Measurements from ENCODE around the gene CDH13.
A peak's percentile ranks its signal among the peaks of the same experiment; 100 is the strongest.

Gene CDH13

GRCh38 chr16:83397601-83398291 is 771.0 kb downstream of the CDH13 start:
- DNase-seq, result no peak

GRCh38 chr16:83400234-83400633 is 773.5 kb downstream of the CDH13 start:
- DNase-seq, result peak; percentile 16

GRCh38 chr16:83402160-83402814 is 775.5 kb downstream of the CDH13 start:
- no peak for DNase-seq

DNA sequence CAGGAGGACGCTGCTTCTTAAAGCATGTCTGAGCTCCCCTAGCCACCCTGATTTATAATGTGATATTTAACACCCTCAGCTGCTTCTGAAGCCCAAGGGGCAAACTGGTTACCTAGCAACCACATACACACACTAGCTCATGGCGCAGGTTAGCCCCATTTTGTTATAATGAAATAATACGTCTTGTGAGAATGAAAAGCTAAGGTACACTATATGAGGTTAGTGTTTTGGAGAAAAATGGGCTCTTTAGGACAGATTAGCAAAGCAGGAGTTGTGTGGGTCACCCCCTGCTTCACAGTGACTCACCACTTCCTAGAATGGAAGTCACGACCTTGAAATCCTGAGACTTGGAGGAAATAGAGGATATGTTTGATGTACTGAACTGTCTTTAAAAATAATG is 776.2 kb downstream of the CDH13 start:
- no peak for DNase-seq

DNA sequence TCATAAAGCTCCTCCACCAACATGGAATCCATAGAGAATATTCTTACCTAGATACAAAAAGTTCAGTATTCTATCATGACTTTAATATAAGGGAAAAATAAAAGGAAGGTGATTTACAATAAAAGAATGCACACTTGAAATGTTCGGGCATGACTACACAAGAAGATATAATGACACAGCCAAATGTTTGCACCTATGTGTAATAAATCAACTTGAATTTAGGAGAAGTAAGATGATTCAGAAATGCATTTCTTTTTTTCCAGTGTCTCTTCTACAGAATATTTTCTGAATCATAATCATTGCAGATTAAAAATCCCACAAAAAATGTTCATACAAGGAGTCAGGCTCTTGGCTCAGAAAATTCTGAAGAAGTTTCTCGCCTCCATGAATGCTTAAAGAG is 777.0 kb downstream of the CDH13 start:
- DNase-seq, result no peak

GRCh38 chr16:83404261-83404660 is 777.5 kb downstream of the CDH13 start:
- no peak for DNase-seq

DNA sequence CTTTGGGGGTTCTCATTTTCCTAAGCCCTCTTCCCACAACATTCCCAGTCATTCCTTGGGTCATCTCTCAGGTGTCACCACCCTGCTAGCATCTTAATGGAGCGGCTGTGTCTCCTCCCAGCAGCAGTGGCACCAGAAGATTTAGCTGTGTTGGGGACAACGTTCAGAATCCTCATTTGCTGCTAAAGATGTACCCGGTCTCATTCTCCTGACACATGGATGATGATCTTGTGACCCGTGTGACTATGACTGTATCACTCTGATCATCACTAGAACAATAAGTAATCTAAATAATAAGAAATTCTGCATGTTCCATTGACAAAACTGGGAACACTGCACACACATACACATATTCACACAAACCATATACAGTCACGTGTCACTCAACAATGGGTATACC is 781.2 kb downstream of the CDH13 start:
- DNase-seq, result no peak

DNA sequence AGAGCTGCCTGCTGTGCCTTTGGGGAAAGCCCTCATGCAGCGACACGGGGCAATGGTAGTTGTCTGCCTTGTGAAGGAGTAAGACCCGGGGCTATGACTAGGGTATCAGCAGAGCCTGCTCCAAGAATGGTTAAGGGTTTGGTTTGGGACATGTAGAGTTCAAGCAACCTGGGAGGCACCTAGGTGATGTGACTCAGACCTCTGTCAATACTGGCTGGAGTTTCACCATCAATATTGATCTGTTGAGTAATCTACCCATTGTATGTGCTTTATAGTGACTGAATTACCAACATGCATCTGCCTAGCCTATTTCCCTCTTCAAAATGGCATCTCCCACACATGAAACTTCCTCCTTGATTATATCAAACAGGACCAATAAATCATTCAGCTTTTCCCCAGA is 782.6 kb downstream of the CDH13 start:
- no peak for DNase-seq

DNA sequence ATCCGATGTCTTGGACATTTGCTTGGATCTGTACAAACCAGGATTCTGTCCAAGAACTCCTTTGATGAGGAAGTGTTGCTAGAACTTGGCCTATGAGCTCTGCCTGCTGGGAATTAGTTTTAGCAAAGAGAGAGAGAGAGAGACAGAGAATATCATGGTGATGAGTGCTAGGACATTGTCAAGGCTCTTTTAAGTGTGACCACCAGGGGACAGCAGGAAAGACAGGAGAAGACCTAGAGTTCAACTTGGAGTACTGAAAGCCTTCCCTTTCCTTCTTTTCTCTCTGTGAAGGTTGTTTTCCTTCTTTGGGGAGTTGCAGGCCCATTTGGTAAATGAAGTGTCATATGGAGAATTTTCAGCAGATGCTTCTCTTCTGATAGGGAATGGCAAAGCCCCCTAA is 791.8 kb downstream of the CDH13 start:
- DNase-seq, result no peak

GRCh38 chr16:83420206-83420760 is 793.5 kb downstream of the CDH13 start:
- no peak for DNase-seq

GRCh38 chr16:83433201-83433600 is 806.4 kb downstream of the CDH13 start:
- no peak for DNase-seq

DNA sequence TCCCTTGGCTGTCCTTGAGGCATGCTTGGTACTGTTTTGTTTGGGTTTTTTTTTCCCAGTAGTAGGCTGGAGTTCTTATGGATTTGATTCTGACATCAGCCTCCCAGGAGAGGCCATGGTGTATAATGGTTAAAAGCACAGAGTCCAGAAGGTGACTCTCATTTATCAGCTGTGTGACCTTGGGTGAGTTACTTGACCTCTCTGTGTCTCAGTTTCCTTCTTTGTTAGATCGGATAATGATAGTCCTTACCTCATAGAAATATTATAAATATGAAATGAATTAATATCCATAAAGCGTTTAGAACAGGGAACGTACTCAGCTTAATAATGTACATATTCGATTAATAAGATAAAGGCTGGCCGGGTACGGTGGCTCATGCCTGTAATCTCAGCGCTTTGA is 810.3 kb downstream of the CDH13 start:
- no peak for DNase-seq

DNA sequence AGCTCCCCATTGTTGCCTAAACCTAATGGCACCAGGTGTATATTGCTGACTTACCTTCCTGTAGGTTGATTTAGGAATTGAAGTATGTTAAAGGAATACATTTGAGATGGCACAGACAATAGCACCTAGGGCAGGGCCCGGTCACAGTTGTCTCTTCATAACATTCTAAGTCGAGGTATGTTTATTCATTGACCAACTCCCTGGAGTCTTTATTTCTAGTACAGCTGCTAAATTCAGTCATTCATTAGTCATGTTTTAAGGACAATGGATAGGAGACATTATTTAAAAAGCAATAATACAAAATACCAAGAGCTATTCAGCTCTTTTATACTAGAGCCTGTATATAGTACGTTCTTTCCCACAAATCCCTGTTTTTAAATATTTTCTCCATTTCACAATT is 811.6 kb downstream of the CDH13 start:
- no peak for DNase-seq

DNA sequence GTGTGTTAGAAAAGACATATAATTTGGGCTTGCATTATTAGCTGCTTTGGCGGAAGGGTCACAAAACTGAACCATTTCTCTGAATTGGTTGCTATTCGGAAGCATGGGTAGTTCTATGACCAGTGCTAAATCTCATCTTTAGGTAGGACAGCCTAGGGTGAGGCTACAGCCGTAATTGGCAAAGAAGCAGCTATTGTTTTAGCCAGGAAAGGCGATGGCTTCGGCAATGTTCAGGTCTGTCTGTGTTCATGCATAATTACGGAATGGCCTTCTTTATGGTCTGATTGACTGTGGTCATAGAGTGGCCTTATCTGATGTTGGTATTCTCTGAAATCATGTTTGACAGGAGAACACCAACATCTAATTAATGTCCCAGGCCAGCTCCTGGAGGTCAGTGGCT is 812.6 kb downstream of the CDH13 start:
- no peak for DNase-seq

GRCh38 chr16:83441517-83441916 is 814.7 kb downstream of the CDH13 start:
- DNase-seq, result no peak

GRCh38 chr16:83443972-83444371 is 817.2 kb downstream of the CDH13 start:
- no peak for DNase-seq

GRCh38 chr16:83447560-83447959 is 820.8 kb downstream of the CDH13 start:
- DNase-seq, result no peak

GRCh38 chr16:83449861-83450260 is 823.1 kb downstream of the CDH13 start:
- no peak for DNase-seq

DNA sequence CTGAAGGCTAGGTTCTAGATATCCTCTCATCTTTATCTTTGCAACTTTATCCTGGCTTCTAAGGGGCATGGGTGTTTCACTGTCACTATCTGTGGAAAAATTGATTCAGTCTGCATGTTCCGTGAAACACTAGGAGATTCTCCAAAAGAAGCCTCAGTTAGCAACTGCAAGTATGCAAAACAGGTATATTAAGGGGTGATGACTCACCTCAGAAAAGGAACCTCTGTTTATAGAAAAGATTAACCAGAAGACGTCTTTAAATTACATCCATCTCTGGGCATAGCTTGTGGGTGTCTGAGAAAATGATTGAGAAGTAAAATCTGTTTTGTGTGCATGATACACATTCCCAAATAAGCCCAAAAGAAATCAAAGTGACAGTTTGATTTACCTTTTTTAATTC is 827.2 kb downstream of the CDH13 start:
- DNase-seq, result no peak

DNA sequence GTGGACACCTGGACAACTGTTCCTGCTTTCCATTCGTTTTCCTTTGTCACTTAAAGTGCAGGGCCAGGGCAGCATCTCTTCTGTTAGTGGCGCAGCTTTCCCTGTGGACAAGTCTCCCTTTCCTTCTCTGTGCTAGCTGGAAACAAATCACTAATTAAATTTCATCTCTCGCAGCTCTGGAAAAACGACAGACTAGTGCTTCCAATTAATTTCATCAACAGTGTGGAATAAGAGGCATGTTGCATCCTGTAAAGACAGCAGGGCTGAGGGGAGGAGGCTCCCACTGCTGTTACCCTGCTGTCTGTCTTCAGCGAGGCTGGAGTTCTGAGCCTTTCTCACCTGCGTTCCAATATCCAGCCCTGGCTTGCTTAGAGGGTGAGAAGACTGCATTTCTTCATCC is 828.9 kb downstream of the CDH13 start:
- DNase-seq, result no peak

DNA sequence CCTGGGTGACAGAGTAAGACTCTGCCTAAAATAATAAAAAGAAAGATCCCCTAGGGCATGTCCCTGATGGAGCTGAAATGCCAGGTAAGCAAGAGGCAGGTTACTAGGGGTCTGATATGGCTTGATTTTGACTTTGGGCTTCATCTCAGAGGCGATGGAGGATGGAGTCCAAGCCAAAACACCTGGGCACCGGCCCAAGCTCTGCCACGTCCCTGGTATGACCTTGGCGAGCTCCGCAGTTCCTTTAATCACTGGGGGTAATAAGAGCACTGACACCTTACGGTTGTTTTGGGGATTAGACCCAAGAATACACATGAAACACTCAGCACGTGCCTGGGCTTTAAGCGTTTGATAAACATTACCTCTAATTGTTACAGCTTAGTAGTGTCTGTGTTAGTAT is 830.2 kb downstream of the CDH13 start:
- no peak for DNase-seq

GRCh38 chr16:83458612-83459011 is 831.8 kb downstream of the CDH13 start:
- DNase-seq, result no peak

DNA sequence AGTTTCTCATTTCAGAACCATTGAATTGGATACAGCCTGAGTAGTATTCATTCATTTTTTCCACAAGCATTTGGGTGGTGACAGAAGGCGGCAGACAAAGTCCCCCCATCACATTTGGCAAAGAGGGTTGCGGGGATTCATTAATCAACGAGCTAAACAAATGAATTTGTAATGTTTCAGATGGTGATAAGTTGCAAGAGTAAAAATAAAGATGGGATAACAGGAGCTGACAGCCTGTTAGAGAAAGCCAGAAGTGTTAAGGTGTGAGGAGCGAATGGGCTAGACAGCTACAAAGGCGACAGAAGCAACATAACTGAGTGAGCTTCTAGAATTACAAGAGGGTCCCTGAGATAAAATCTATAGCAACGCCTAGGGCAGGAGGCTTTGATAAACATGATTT is 838.2 kb downstream of the CDH13 start:
- no peak for DNase-seq

DNA sequence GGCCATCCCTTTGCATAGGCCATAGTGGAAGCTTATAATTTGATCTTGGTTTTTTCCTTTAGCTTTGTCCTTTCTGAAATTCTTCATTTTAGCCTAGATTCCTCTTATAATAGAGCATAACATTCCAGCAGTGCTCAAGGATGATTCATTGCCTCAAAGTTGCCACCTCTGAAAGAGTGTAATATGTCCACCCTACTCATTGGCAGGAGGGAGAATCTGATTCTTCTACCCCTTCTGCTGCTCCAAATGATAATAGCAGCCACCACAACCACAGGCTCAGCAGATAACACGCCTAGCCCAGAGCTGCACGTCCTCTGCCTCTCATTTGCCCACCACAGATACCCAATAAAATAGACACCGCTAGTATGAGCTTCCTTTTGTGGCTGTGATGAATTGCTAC is 843.6 kb downstream of the CDH13 start:
- DNase-seq, result no peak

All from NCI-H510A (cell line).